H54 (cell line): ENCODE results near the gene KDF1.

ENCODE experiments used
- DNase-seq: peaks from one replicate; pipeline ENCODE4 v3.0.0; 2011; ENCODE audit warnings: low spot score, mixed read lengths; ENCODE audit not compliant: insufficient read length
- FAIRE-seq: peaks from 3 replicates; lab custom pipeline; 2011; peaks lifted over from hg19 to GRCh38; lab: Jason Lieb, UNC
- POLR2A ChIP-seq: IDR thresholded peaks from 2 replicates; pipeline ENCODE4 v1.6.1; 2011; ENCODE audit warnings: low read depth, mild to moderate bottlenecking, low read length

Gene KDF1

DNA sequence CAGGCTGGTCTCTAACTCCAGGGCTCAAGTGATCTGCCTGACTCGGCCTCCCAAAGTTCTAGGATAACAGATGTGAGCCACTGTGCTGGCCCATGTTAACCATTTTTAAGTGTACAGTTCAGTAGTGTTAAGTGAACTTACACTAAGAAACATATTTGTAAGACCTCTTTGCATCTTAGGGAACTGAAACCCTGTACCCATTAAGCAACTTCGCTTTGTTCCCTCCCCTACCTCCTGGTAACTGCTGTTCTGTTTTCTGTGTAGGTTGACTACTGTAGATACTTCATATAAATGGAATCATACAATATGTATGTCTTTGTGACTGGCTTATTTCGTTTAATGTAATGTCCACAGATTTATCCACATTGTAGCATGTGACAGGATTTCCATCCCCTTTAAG is 27.7 kb downstream of the KDF1 start:
- DNase-seq (no peak), FAIRE-seq (no peak)
- no peak for TF ChIP-seq POLR2A

DNA sequence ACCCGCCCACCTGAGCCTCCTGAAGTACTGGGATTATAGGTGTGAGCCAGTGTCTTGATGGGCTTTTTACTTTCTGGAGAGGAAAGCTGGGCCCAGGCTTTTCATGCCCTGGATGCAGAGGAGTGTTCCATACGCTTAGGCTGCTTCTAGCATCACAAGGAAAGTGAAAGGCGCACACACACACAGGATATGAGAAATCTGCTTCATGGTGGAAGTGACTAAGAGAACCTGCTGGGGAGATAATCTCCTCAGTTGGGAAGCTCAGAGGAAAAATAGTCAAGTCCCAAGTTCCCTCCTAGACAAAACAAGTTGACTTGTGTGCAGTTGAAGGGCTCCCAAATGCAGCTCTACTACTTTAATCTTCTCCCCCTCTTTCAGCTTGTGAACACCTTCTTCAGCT is 36.6 kb downstream of the KDF1 start:
- FAIRE-seq (peak; percentile 38), DNase-seq (peak; percentile 42)
- TF ChIP-seq POLR2A = no peak

DNA sequence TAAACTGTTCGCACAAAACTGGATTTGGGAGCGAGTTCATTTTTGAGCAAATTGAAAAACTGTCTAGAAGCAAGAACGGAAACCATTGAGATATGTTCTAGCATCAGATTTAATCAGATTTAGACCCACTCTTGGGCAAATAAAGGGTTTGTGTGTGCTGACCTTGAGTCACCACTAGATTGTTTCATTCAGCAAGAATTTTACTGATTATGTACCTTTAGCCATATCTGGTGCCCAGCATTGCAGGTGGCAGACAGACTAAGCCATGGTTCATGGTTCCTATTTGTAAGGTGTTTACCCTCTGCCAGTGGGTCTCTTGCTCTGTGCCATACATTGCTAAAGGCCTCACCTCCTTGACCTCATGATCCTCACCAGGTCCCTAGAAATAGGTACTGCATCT is 37.4 kb downstream of the KDF1 start:
- DNase-seq = no peak
- FAIRE-seq = no peak
- no peak for TF ChIP-seq POLR2A

DNA sequence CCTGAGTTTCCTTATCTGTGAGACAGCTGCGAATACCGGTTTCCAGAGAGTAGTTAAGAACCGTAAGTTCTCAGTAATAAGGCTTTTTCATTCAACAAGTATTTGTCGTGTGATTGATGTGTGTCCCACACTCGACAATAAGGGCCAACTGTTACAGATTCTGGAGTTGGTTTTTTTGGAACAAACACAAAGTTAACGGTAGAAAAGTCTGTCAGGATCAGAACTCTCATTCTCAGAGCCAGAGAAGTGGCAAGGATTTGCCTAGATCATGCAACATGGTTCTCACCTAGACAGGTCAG is 37.9 kb downstream of the KDF1 start:
- DNase-seq (no peak), FAIRE-seq (no peak)
- TF ChIP-seq POLR2A = no peak

- DNase-seq = peak; percentile 71
- FAIRE-seq = peak; percentile 83
- TF ChIP-seq POLR2A = peak; percentile 66
Measured at GRCh38 chr1:26921540-26922430, 38.5 kb downstream of the KDF1 start, which contains the start of gene NUDC. Gene NUDC (plus strand): TSS chr1:26921743. CDS start chr1:26921849, 106 bp downstream.

- DNase-seq (no peak), FAIRE-seq (no peak)
- TF ChIP-seq POLR2A = no peak
Measured at GRCh38 chr1:26921126-26921539, 39.1 kb downstream of the KDF1 start.

GRCh38 chr1:26915204-26915842 is 44.9 kb downstream of the KDF1 start:
- DNase-seq (no peak), FAIRE-seq (no peak)

GRCh38 chr1:26913754-26914619 is 46.3 kb downstream of the KDF1 start, which contains the start of gene NR0B2:
Gene NR0B2 (minus strand): TSS chr1:26913975. CDS start chr1:26913940, 35 bp downstream.
- no peak for DNase-seq
- no peak for FAIRE-seq

More at GRCh38 chr1:26915204-26915842, 44.9 kb downstream of the KDF1 start:
- TF ChIP-seq POLR2A = no peak

GRCh38 chr1:26913389-26913753 is 46.9 kb downstream of the KDF1 start:
- no peak for DNase-seq
- FAIRE-seq = no peak
- no peak for TF ChIP-seq POLR2A

More at GRCh38 chr1:26913754-26914619, 46.3 kb downstream of the KDF1 start, which contains the start of gene NR0B2:
- TF ChIP-seq POLR2A = no peak

GRCh38 chr1:26912147-26912490 is 48.1 kb downstream of the KDF1 start:
- FAIRE-seq (no peak), DNase-seq (no peak)
- TF ChIP-seq POLR2A = no peak

- FAIRE-seq = no peak
- no peak for TF ChIP-seq POLR2A
- DNase-seq = no peak
Measured at GRCh38 chr1:26911399-26912146, 48.7 kb downstream of the KDF1 start.

DNA sequence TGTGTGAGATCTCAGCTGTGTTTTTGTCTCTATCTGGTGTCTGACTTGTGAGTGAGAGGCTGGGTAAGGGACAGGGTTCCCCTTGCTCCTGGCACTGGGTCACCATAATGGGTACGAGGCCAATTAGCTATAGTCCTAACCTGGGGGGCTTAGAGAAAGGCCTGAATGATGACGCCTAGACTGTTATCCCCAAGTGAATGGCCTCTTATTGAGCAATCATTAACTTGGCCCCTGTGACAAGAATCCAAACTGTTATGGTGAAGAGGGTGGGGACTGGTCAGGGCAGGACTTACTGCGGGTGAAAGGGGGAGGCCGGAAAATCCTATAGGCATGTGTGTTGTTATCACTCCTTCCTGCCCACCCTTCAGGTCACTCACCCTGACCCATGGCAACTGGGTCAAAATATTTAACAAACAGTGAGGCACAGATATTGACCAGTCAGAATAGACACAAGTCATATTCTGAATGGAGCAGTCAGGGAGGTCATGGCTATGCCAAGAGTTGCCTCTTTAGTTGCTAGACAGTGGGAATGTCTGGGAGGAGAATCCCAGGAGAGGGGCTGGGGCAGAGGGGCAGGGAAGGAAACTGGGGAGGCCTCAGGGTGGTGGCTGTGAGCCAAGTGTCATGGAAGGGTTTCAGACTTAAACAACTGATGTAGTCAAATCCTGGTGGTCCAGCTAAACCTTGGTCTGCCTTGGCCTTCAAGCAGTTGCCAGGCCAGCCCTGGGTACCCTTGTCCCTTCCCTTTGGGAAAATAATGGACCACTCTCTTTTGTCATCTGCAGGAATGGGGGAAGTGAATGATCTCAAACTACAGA is 49.7 kb downstream of the KDF1 start:
- FAIRE-seq = no peak
- DNase-seq = no peak
- TF ChIP-seq POLR2A = no peak
